AG04450 (cell line): ENCODE results near the gene DRD1. TPM values are rescaled to one million over a fixed set of nuclear protein-coding genes. Genes with fewer than 3 reads are reported as not detected.

Experiments used
- CTCF ChIA-PET: fragments of 300-600, 350-600 bp; formaldehyde crosslinking; extraction: SDS; loops from one replicate; lab custom pipeline; 2022; ENCODE audit warnings: antibody characterized with exemption, inconsistent platforms; lab: Charles Lee
- POLR2A ChIA-PET: fragments of 350-600 bp; formaldehyde crosslinking; extraction: SDS; loops from one replicate; lab custom pipeline; 2021; ENCODE audit warnings: antibody characterized with exemption, inconsistent platforms; lab: Yijun Ruan, JAX
- DNase-seq: peaks from one replicate; pipeline ENCODE4 v3.0.0-alpha.2; 2011; ENCODE audit warnings: low read depth, low spot score
- H3K27ac ChIP-seq: one replicate; pipeline ENCODE4 v1.5.1; 2012; ENCODE audit warnings: low read depth, low read length, control low read depth
- H3K27me3 ChIP-seq: one replicate; pipeline ENCODE4 v1.6.0; 2012; ENCODE audit warnings: low read length; ENCODE audit not compliant: control insufficient read depth, insufficient read depth
- H3K4me3 ChIP-seq: 2 replicates; pipeline ENCODE4 v1.5.1; 2011; ENCODE audit warnings: mild to moderate bottlenecking, low read depth, low read length, control low read depth
- H3K9me3 ChIP-seq: 2 replicates; pipeline ENCODE4 v1.5.1; 2012; ENCODE audit warnings: low read length; ENCODE audit not compliant: control insufficient read depth, insufficient read depth
- polyA plus RNA-seq: library from polyadenylated mRNA; depleted of rRNA; stranded (reverse); fragments of >200 nt; gene quantifications from 2 replicates; pipeline ENCODE4 v1.2.3, GENCODE V29; 2011
- TF ChIP-seq, protein P1 (sequence below): IDR thresholded peaks from 2 replicates; pipeline ENCODE4 v1.5.1; 2011; ENCODE audit warnings: low read depth, low read length, control low read depth, inconsistent platforms

DRD1 gene
- polyA plus RNA-seq, 1 experiment, result 0.11 TPM

DNA sequence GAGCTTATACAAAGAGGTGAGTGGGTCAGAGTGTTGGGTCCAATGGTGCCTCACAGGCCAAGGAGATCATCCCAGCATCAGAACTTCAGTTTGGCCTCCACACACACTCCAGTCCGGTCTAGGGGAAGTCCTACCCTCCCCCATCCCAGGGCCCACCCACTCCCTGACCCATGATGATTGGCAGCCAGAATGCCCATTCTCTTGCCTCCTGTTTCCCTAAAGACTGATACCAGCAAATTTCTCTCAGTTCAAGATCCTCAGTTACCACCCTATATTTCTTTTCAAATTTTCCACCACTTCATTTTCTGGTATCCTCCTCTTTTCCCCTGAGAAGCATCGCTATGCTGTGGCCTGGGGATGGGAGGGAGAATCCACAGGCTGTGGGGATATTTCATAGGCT lies 21.9 kb downstream of the DRD1 start:
- Histone ChIP-seq H3K27ac (no peak overlapping the region), H3K27me3 (no peaks in the 10 kb centered on the region), H3K4me3 (no peak overlapping the region), H3K9me3 (no peaks in the 10 kb centered on the region)
- ChIA-PET POLR2A (no interaction called here), CTCF (interaction anchor here (0.7 kb wide), 1 partner anchor 42 kb away, joined by 3 read pairs; no protein-coding TSS in a partner anchor)
- TF ChIP-seq, protein P1, sequence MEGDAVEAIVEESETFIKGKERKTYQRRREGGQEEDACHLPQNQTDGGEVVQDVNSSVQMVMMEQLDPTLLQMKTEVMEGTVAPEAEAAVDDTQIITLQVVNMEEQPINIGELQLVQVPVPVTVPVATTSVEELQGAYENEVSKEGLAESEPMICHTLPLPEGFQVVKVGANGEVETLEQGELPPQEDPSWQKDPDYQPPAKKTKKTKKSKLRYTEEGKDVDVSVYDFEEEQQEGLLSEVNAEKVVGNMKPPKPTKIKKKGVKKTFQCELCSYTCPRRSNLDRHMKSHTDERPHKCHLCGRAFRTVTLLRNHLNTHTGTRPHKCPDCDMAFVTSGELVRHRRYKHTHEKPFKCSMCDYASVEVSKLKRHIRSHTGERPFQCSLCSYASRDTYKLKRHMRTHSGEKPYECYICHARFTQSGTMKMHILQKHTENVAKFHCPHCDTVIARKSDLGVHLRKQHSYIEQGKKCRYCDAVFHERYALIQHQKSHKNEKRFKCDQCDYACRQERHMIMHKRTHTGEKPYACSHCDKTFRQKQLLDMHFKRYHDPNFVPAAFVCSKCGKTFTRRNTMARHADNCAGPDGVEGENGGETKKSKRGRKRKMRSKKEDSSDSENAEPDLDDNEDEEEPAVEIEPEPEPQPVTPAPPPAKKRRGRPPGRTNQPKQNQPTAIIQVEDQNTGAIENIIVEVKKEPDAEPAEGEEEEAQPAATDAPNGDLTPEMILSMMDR, result no peak
- no peak for DNase-seq

GRCh38 chr5:175420383-175420782 lies 23.6 kb downstream of the DRD1 start:
- ChIA-PET CTCF (no interaction called here), POLR2A (no interaction called here)
- Histone ChIP-seq H3K27me3 (no peaks in the 10 kb centered on the region), H3K27ac (no peak overlapping the region), H3K4me3 (no peak overlapping the region), H3K9me3 (no peaks in the 10 kb centered on the region)
- TF ChIP-seq, protein P1, result no peak
- DNase-seq, result no peak

GRCh38 chr5:175418251-175418650 lies 25.7 kb downstream of the DRD1 start:
- POLR2A ChIA-PET, result no interaction called here
- no peak for DNase-seq
- Histone ChIP-seq H3K27ac (no peak overlapping the region), H3K9me3 (no peaks in the 10 kb centered on the region), H3K27me3 (no peaks in the 10 kb centered on the region), H3K4me3 (no peak overlapping the region)
- TF ChIP-seq, protein P1, result no peak
- CTCF ChIA-PET, result no interaction called here

DNA sequence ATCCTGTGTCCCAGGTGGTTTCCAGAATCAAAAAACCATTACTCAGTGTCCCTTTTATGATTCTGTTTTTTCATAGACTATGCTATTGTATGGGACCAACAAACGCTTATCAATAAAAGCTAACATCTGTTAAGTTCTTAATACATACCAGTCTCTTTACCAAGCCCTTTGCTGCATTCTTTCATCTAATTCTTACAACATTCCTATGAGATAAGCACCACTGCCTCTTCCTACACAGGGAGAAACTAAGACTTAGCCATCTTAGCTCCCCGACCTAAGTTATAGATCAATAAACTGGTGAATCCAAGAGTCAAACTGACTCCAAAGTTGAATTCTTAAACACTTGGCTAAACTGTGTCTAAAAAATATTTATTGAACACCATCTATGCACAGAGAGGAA lies 26.6 kb downstream of the DRD1 start:
- TF ChIP-seq, protein P1, result no peak
- POLR2A ChIA-PET, result no interaction called here

GRCh38 chr5:175415303-175415702 lies 28.7 kb downstream of the DRD1 start:
- TF ChIP-seq, protein P1, result no peak
- ChIA-PET POLR2A (no interaction called here), CTCF (interaction anchor here (0.8 kb wide), 1 partner anchor 13 kb away, joined by 3 read pairs; no protein-coding TSS in a partner anchor)
- Histone ChIP-seq H3K4me3 (no peak overlapping the region), H3K27ac (no peak overlapping the region), H3K27me3 (no peaks in the 10 kb centered on the region), H3K9me3 (no peaks in the 10 kb centered on the region)
- DNase-seq, result no peak

More for the DNA sequence above, 26.6 kb downstream of the DRD1 start:
- no peaks in the 10 kb centered on the region for H3K9me3 ChIP-seq
- CTCF ChIA-PET, result no interaction called here
- H3K4me3 ChIP-seq, result no peak overlapping the region
- no peak for DNase-seq
- no peak overlapping the region for H3K27ac ChIP-seq
- H3K27me3 ChIP-seq, result no peaks in the 10 kb centered on the region
